ENCODE results near the gene DUSP28.

The DUSP28 gene

GRCh38 chr2:240602266-240603050 is 42.3 kb downstream of the DUSP28 start:
- DNase-seq: no peak

- no peak for DNase-seq
These were observed 43.1 kb downstream of the DUSP28 start for GRCh38 chr2:240603081-240603835.

GRCh38 chr2:240603846-240604245 is 43.7 kb downstream of the DUSP28 start:
- no peak for DNase-seq

- no peak for DNase-seq
These were observed 44.3 kb downstream of the DUSP28 start for GRCh38 chr2:240604291-240604938.

DNA sequence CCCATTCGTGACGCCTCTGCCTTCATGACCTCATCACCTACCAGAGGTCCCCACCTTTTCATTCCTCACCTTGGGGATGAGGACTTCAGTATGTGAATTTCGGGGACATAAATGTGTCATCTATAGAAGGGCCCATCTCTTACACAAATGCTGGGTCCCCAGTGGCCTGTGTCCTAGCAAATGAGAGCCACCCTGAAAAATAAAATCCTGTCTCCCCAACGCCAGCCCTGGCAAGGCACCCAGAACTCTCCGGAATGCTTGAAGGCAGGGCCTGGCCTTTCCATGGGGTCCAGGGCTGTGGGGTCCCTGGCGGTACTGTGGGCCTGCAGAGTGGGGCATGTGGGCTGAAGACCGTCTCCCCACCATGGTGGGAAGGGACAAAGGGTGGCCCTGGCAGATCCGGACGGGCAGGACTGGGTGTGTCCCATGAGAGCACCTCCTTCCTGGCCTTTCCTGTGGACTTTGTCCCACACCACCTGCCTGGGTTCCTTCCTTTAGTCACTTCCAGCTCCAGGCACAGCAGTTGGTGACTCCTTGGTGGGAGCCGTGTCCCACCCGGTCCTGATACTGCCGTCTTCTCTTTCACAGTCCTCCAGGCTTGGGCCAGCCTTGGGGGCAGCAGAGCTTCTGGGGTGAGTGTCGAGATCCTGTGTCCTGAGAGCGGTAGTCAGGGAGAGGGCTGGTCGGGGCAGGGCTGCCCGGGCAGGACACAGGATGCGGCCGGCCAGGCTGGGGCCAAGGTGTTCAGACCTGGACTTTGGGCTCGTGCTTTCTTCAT is 45.0 kb downstream of the DUSP28 start:
- no peak for DNase-seq

GRCh38 chr2:240605867-240606743 is 45.9 kb downstream of the DUSP28 start:
- no peak for DNase-seq

GRCh38 chr2:240611601-240612210 is 51.5 kb downstream of the DUSP28 start:
- DNase-seq: no peak
